HG03558 (cell line): ENCODE measurements around the gene MAD1L1.
"Not testable (repeated sequence)": the region's sequence is repeated elsewhere in the genome, so short reads cannot be mapped to it uniquely, and the experiment has no call there.

Source experiments
- ATAC-seq: cut with Tn5 transposase; IDR thresholded peaks from one replicate; pipeline ENCODE4 v1.9.1; 2021; ENCODE audit warnings: moderate number of reproducible peaks; ENCODE audit not compliant: unreplicated experiment; ENCODE audit errors: extremely low read depth

Gene MAD1L1

GRCh38 chr7:1829111-1829510, 403.6 kb downstream of the MAD1L1 start:
- no peak for ATAC-seq

- ATAC-seq, result not testable (repeated sequence)
Measured at GRCh38 chr7:1828170-1828569, 404.6 kb downstream of the MAD1L1 start.

GRCh38 chr7:1827521-1827981, 405.2 kb downstream of the MAD1L1 start:
- not testable (repeated sequence) for ATAC-seq

- ATAC-seq, result not testable (repeated sequence)
Measured at GRCh38 chr7:1826931-1827330, 405.8 kb downstream of the MAD1L1 start.

- no peak for ATAC-seq
Measured at GRCh38 chr7:1825897-1826741, 406.6 kb downstream of the MAD1L1 start.

GRCh38 chr7:1825647-1825896, 407.2 kb downstream of the MAD1L1 start:
- not testable (repeated sequence) for ATAC-seq

GRCh38 chr7:1824882-1825646, 407.7 kb downstream of the MAD1L1 start:
- not testable (repeated sequence) for ATAC-seq

- ATAC-seq, result not testable (repeated sequence)
Measured at GRCh38 chr7:1824151-1824881, 408.4 kb downstream of the MAD1L1 start.

- ATAC-seq, result no peak
Measured at GRCh38 chr7:1823376-1824150, 409.2 kb downstream of the MAD1L1 start.

GRCh38 chr7:1819259-1819841, 413.4 kb downstream of the MAD1L1 start:
- no peak for ATAC-seq

GRCh38 chr7:1818575-1819258, 414.0 kb downstream of the MAD1L1 start:
- ATAC-seq, result no peak

GRCh38 chr7:1817061-1817712, 415.6 kb downstream of the MAD1L1 start:
- no peak for ATAC-seq

- ATAC-seq, result not testable (repeated sequence)
Measured at GRCh38 chr7:1816451-1816850, 416.3 kb downstream of the MAD1L1 start.

GRCh38 chr7:1815551-1816281, 417.0 kb downstream of the MAD1L1 start:
- ATAC-seq, result not testable (repeated sequence)

- ATAC-seq, result no peak
Measured at GRCh38 chr7:1815051-1815481, 417.7 kb downstream of the MAD1L1 start.

GRCh38 chr7:1814089-1814811, 418.5 kb downstream of the MAD1L1 start:
- ATAC-seq, result no peak

- no peak for ATAC-seq
Measured at GRCh38 chr7:1813394-1814088, 419.2 kb downstream of the MAD1L1 start.
